Activated T-cell treated with anti-CD3 and anti-CD28 coated beads, Interleukin-2, amount 50 U/mL, for 4 hours (primary cell): ENCODE data around the gene CXCL11. TPM values are rescaled to one million over a fixed set of nuclear protein-coding genes. Genes with fewer than 3 reads are reported as not detected.

Experiments
- ATAC-seq, 2 donors: fragments of 200-7000 bp; cut with Tn5 transposase; one replicate each; pipeline ENCODE4 v1.10.0; 2021
- DNase-seq: peaks from one replicate; pipeline ENCODE4 v3.0.0-alpha.2; 2020
- H3K27me3 Mint-ChIP-seq: one replicate; pipeline ENCODE4 v1.8.0; 2021; ENCODE audit warnings: low read depth, mixed read lengths
- H3K36me3 Mint-ChIP-seq: one replicate; pipeline ENCODE4 v1.8.0; 2022; ENCODE audit warnings: mixed read lengths; ENCODE audit not compliant: insufficient read depth
- H3K4me1 Mint-ChIP-seq: one replicate; pipeline ENCODE4 v1.8.0; 2021; ENCODE audit warnings: low read depth, mixed read lengths
- H3K4me3 Mint-ChIP-seq: one replicate; pipeline ENCODE4 v1.8.0; 2021; ENCODE audit warnings: mild to moderate bottlenecking, moderate library complexity, mixed read lengths
- H3K9me3 Mint-ChIP-seq: one replicate; pipeline ENCODE4 v1.8.0; 2021; ENCODE audit warnings: mixed read lengths
- total RNA-seq, 3 donors: library from RNA; stranded (reverse); gene quantifications; one replicate each; pipeline ENCODE4 v1.2.1, GENCODE V29; 2021

The CXCL11 gene
- 1 to 10 TPM in 2 of 3 donors, under 1 TPM in 1; 0.37 to 3.4 (median 2.4) TPM for total RNA-seq

DNA sequence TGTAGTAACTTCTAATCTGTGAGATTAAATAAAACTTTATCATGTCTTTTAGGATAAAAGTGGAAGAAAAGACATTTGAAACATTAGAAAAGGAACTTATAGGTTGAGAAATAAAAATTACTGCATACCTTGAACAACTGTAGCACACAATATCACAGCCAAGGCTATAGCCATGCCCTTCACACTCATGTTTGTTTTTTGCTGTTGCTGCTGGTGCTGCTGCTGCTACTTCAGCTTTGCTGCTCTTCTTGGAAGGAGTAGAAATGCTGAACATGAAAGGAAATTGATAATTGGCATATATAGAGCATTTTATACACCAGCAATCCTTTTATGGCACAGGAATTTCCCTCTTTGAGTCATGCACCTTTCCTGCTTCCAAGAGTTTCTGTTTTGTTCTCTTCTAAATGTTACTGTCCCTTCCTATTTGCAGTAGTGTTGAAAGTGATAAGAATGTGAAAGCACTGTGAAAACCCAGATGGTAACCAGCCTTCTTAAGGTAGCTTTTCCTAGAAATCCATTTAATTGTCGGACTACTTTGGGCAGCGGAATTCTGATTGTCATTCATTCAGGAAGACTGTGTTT is at the start of gene CXCL11:
Gene CXCL11 (minus strand): TSS at position 272 of the 582 bp plus-strand sequence. CDS start 83 bp downstream, at position 189.
- ATAC-seq, result no peak
- Mint-ChIP-seq H3K36me3 (no peaks in the 10 kb centered on the region), H3K27me3 (peaks cover 4% of the 10 kb centered on the region)

DNA sequence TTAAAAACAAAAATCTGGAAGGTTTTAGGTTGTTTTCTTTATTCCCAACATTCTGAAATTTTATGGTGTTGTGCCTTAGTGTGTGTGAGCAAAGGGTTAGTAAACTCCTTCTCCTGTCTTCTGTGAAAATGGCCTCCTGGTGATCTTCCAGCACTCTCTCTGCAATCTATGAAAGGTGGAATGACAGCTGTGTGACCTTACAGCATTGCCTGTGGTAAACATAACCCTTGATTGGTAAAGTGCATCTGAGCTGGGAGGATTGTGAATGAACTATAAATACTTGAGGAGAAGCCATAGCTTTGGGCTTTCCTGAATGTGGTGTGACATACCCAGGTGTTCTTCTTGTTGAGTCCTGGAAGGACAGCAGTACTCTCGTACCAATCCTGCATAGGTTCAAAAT is 48.7 kb upstream of the CXCL11 start:
- no peak for ATAC-seq
- peaks cover 5% of the 10 kb centered on the region for H3K27me3 Mint-ChIP-seq
- H3K4me3 Mint-ChIP-seq, result no peak overlapping the region

More for the DNA sequence above, at the start of gene CXCL11:
- Mint-ChIP-seq H3K9me3 (no peaks in the 10 kb centered on the region), H3K4me1 (no peaks in the 10 kb centered on the region), H3K4me3 (no peak within 1 kb of the TSS)
- DNase-seq, result no peak

DNA sequence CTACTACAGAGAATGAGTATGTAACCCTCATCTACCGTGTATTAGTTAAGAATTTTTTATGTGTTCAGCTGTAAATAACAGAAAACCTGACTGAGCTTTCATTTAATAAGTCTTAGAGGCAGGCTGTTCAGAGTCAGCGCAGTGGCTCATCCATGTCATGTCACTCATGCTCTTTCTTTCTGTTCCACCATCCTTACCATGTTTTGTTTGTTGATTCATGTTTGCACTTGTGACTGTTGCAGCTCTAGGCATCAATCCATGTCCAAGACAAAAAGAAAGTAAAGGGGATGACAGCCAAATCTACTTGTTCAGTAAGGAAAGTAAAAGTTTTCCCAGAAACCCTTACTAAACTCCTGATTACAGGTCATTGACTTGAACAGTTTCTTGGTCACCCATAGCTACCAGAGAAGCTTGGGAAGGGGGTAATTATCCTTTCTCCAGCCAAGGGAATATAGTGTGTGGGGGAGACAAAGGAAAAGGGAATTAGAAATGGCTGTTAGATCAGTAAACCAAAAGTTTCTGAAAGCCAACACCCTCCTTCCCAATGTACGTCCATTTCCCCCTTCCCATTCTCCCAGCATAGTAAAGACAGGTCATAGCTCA is 47.6 kb upstream of the CXCL11 start:
- no peak for DNase-seq
- H3K27me3 Mint-ChIP-seq, result peaks cover 13% of the 10 kb centered on the region
- ATAC-seq, result no peak
- no peaks in the 10 kb centered on the region for H3K4me1 Mint-ChIP-seq
- no peak overlapping the region for H3K4me3 Mint-ChIP-seq
- no peaks in the 10 kb centered on the region for H3K9me3 Mint-ChIP-seq
- H3K36me3 Mint-ChIP-seq, result no peaks in the 10 kb centered on the region

More for the DNA sequence above, 48.7 kb upstream of the CXCL11 start:
- no peak for DNase-seq
- H3K36me3 Mint-ChIP-seq, result no peaks in the 10 kb centered on the region
- no peaks in the 10 kb centered on the region for H3K4me1 Mint-ChIP-seq
- no peaks in the 10 kb centered on the region for H3K9me3 Mint-ChIP-seq

DNA sequence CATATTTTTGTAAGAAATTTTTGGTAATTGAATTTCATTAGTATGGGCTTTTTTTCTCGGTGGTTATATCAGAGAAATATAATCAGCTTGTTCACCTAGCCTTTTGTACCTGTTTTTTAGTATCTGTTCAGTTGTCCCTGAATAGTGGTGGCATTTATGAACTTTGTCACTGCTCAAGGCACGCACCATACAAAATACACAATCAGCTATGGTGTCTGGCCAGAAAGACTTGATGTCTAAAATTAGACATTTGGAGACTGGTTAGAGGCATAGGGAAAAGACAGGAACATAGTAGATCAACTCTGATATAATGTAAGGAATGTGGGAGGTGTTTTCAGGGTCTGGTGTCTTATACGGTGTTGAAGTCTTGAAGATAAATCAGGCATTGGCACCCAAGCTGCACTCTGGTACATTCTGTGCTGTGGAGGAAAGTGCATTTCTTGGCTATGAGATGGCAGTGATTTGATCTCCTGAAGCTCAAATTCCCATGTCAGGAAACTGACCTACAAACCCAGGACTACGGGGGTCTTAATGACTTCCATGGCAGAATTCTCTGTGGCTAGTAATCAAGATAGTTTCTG is 42.3 kb upstream of the CXCL11 start:
- Mint-ChIP-seq H3K36me3 (no peaks in the 10 kb centered on the region), H3K9me3 (no peaks in the 10 kb centered on the region), H3K27me3 (peaks cover 9% of the 10 kb centered on the region), H3K4me1 (no peaks in the 10 kb centered on the region), H3K4me3 (no peak overlapping the region)
- DNase-seq, result no peak
- ATAC-seq, result no peak

DNA sequence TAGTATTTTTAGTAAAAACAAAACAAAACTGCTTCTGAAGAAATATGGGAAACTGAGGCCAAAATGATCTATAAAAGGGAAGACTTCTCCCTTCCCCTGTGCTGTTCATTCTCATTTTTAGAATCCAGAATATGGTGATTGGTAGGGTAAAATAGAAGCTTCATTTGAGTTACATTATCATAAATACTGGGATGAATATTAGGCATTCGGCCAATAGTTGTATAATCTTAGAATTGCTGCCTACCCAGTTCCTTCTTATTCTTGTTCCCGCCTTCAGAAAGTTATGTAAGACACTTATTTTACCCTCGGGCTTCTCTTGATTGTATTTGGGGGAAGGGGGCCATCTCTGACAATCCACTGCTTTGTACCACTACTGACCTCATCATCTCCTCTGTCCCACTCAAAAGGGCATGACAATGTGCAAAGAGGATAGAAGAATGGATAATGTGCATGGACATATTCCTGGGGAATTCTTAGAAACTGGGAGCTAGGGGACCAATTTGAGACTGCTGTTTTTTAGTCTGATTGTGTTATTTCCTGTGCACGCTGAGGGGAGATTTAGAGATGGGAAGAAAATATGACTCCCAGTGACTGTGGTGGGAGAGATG is 39.2 kb upstream of the CXCL11 start:
- Mint-ChIP-seq H3K36me3 (no peaks in the 10 kb centered on the region), H3K4me1 (no peaks in the 10 kb centered on the region), H3K4me3 (no peak overlapping the region), H3K9me3 (no peaks in the 10 kb centered on the region), H3K27me3 (peaks cover 9% of the 10 kb centered on the region)
- ATAC-seq (no peak), DNase-seq (no peak)

DNA sequence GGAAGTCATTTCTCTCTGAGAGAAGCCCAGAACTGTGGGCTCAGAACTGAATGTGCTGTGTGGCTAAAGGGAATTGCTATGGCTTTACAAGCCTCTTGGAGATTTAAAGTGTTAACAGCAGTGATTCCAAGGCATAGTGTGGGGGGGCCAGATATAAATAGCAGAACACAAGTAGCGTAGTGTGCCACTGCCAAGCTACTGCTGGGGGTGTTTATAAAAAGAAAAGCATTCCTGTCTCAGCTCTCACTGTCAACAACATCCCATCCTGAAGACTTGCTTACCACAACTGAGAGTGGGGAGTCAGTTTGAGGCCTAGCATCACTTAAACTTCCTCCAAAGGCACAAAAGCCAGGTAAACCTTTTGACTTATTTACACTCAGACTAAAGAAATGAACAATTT is 38.6 kb upstream of the CXCL11 start, which contains the start of gene ART3:
Gene ART3 (plus strand): TSS at position 242 of the 400 bp plus-strand sequence. CDS start 1,181 bp downstream, outside the sequence.
- H3K4me1 Mint-ChIP-seq, result no peaks in the 10 kb centered on the region
- ATAC-seq (no peak), DNase-seq (no peak)
- H3K27me3 Mint-ChIP-seq, result peaks cover 7% of the 10 kb centered on the region
- no peaks in the 10 kb centered on the region for H3K36me3 Mint-ChIP-seq
- no peak within 1 kb of the TSS for H3K4me3 Mint-ChIP-seq
- H3K9me3 Mint-ChIP-seq, result no peaks in the 10 kb centered on the region

DNA sequence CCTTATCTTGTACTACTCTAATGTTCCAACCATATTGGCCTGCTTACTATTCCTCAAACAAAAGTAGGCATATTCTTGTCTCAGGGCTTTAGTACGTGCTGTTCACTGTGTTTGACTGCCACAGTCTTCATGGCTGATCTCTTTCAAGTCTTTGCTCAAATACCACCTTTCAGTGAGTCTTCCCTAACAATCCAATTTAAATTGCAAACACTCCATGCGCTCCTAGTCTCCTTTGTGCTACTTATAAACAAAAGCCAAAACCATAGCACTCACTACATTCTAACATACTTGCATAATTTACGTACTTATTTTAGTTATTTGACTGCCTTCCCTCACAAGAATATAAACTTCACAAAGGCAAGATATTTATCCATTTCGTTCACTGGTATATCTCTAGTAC is 36.9 kb upstream of the CXCL11 start:
- DNase-seq, result no peak
- no peaks in the 10 kb centered on the region for H3K9me3 Mint-ChIP-seq
- no peak for ATAC-seq
- no peaks in the 10 kb centered on the region for H3K4me1 Mint-ChIP-seq
- H3K27me3 Mint-ChIP-seq, result no peaks in the 10 kb centered on the region
- no peaks in the 10 kb centered on the region for H3K36me3 Mint-ChIP-seq
- no peak overlapping the region for H3K4me3 Mint-ChIP-seq

DNA sequence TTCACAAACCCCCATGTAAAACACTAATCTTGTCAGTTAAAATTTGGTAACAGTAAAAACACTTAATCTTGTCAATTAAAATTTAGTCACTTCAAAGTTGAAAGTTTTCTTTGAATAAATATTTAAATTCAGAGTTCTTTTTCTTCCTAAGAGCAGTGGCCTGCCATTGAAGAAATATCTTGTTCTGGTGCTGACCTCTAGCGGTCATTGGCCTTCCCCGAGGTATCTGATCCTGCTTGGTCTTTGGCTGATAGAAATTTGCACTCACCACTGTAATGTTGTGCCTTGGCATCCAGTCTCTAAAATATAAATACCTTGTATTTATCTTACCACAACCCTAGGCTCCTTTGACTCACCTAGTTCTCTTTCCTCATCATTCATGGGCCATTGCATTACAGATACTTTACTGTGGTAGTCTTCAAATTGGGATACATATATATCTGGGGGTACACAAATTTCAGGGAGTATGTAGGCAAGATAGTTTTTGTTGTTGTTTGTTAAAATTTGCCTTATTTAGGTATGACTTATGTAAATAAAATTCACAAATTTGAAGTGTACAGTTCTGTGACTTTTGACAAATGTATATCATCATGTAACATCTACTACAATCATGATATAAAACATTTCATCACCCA is 31.9 kb upstream of the CXCL11 start:
- no peaks in the 10 kb centered on the region for H3K9me3 Mint-ChIP-seq
- peaks cover 1% of the 10 kb centered on the region for H3K4me1 Mint-ChIP-seq
- ATAC-seq (peak; percentile 82 to 85), DNase-seq (peak; percentile 61)
- no peak overlapping the region for H3K4me3 Mint-ChIP-seq
- H3K27me3 Mint-ChIP-seq, result peaks cover 3% of the 10 kb centered on the region
- H3K36me3 Mint-ChIP-seq, result no peaks in the 10 kb centered on the region

DNA sequence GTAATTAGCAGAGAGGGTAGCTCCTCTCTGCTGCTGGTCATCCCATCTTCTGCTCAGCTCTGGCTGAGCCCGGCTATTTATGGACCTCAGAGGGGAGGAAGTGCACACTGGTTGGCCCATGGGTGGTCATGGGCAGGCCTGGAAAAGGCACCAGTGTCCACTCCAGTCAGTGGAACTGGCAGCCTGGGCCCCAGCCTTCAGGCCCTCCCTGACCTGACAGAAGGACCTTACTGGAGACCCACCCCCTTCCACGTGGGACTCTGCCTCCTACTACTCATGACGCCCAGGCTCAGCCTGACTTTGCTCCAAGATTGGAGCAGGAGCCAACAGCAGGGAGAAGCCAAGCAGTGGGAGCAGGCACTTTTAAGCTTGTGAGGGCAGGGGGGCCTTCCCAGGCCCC is 30.7 kb upstream of the CXCL11 start:
- DNase-seq (no peak), ATAC-seq (no peak)
- no peak overlapping the region for H3K4me3 Mint-ChIP-seq
- H3K36me3 Mint-ChIP-seq, result no peaks in the 10 kb centered on the region
- no peaks in the 10 kb centered on the region for H3K9me3 Mint-ChIP-seq
- peaks cover 6% of the 10 kb centered on the region for H3K27me3 Mint-ChIP-seq
- peaks cover 3% of the 10 kb centered on the region for H3K4me1 Mint-ChIP-seq

DNA sequence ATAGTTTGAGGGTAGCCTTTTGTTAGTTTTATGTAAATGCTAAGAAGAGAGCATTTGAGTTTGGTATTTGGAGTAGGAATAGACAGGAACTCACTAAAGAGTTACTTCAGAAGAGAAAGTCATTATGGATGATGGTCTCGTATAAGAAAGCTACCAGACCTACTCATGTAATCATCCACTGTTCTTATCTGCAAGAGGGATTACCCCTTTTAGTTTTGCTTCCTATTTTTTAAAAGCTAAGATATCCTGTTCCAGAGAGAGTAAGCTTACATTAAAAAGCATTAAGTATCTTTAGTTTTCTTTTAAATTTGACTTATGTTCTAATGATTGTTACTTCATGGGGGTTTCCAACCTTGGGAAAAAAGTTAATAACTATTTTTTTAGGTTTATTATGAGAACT is 26.1 kb upstream of the CXCL11 start:
- no peak for ATAC-seq
- no peaks in the 10 kb centered on the region for H3K9me3 Mint-ChIP-seq
- H3K27me3 Mint-ChIP-seq, result peaks cover 6% of the 10 kb centered on the region
- peaks cover 36% of the 10 kb centered on the region for H3K4me1 Mint-ChIP-seq
- no peak for DNase-seq
- no peak overlapping the region for H3K4me3 Mint-ChIP-seq
- H3K36me3 Mint-ChIP-seq, result no peaks in the 10 kb centered on the region

DNA sequence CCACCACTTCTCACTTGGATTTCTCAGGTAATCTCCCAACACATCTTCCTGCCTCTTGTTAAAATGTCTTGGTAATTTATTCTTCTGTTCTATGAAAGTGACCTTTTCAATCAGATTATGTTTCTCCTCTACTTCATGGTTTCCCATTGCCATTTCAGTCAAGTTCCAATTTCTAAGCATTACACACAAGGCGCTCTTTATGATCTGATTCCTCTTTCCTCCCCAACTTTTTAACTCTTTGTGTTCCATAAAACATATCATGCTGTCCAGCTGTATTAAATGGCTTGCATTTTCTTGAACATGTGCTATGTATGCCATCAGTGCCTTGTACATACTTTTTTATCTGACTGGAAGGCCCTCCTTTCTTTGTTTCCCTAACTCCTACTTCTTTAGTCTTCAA is 25.6 kb upstream of the CXCL11 start:
- H3K36me3 Mint-ChIP-seq, result no peaks in the 10 kb centered on the region
- no peaks in the 10 kb centered on the region for H3K9me3 Mint-ChIP-seq
- no peak for ATAC-seq
- peaks cover 6% of the 10 kb centered on the region for H3K27me3 Mint-ChIP-seq
- peaks cover 37% of the 10 kb centered on the region for H3K4me1 Mint-ChIP-seq
- no peak for DNase-seq
- no peak overlapping the region for H3K4me3 Mint-ChIP-seq

DNA sequence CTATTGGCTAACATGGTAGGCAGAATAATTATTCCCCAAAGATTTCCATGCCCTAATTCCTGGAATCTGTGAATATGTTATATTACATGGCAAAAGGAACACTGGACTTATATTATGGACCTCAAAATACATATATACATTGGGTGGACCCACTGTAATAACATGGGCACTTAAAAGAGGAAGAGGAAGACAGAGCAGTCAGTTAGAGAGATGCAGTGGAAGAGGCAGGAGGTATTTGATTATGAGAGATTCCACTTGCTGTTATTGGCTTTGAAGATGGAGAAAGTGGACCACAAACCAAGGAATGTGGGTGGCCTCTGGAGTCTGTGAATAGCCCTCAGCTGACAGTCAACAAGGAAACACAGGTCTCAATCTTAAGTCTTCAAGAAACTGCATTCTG is 24.6 kb upstream of the CXCL11 start:
- no peak for ATAC-seq
- Mint-ChIP-seq H3K9me3 (no peaks in the 10 kb centered on the region), H3K36me3 (no peaks in the 10 kb centered on the region), H3K4me1 (peaks cover 37% of the 10 kb centered on the region), H3K27me3 (peaks cover 6% of the 10 kb centered on the region), H3K4me3 (no peak overlapping the region)
- no peak for DNase-seq

DNA sequence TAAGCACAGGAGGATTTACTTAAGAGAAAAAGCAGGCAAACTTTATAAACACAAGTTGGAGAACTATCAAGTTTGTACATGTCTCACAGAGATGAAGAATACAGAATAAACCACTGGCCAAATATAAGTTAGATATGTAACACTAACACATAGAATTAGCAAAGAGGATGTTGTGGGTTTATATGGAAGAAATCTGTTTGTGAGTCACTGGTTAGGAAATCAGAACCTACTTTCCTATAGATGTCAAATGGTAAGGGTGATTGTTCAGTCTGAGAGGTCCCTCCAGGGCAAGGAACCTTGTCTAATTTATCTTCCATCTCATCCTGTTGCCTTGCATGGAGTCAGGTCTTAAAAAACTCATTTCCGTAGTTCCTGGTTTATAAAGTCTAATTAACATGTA is 23.9 kb upstream of the CXCL11 start:
- H3K4me1 Mint-ChIP-seq, result peaks cover 42% of the 10 kb centered on the region
- no peak overlapping the region for H3K4me3 Mint-ChIP-seq
- DNase-seq (no peak), ATAC-seq (peak; percentile 40 to 57)
- H3K27me3 Mint-ChIP-seq, result peaks cover 8% of the 10 kb centered on the region
- H3K9me3 Mint-ChIP-seq, result no peaks in the 10 kb centered on the region
- H3K36me3 Mint-ChIP-seq, result no peaks in the 10 kb centered on the region

DNA sequence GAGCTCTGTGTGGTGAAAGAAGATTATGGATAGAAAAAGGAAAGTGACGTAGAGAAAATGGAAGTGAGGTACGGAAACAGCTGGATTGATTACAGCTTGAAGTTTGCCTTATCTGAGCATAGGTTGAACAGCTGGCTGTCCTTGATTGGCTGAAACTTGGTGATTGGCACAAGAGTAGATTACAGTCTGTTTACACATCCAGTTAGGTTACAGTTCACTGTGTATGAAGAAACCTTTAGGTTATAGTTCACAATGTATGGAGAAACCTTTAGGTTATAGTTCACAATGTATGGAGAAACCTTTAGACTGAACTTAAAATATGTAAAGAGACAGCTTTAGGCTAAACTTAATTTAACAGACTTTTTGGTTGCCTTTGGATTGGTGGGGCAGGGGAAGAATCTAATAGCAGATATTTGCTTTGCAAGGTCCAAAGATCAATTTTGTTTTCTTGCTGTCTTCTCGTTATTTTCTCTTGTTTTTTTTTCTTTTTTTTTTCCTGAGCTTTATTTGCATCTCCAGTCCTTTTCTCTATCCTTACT is 23.1 kb upstream of the CXCL11 start:
- no peaks in the 10 kb centered on the region for H3K36me3 Mint-ChIP-seq
- H3K4me1 Mint-ChIP-seq, result peaks cover 42% of the 10 kb centered on the region
- ATAC-seq (no peak), DNase-seq (no peak)
- H3K9me3 Mint-ChIP-seq, result no peaks in the 10 kb centered on the region
- H3K27me3 Mint-ChIP-seq, result peaks cover 8% of the 10 kb centered on the region
- peak overlapping the region; percentile 5 for H3K4me3 Mint-ChIP-seq
